Amniotic stem cell (primary cell): ENCODE data around the gene GALNT10.

ENCODE experiments used
- DNase-seq: peaks from one replicate; lab custom pipeline; 2025; lab: John Stamatoyannopoulos, UW

Gene GALNT10

GRCh38 chr5:154380263-154380662, 189.7 kb downstream of the GALNT10 start:
- no peak for DNase-seq

- no peak for DNase-seq
Observed at GRCh38 chr5:154384480-154385235, 194.1 kb downstream of the GALNT10 start.

- DNase-seq, result no peak
Observed at GRCh38 chr5:154385236-154385512, 194.6 kb downstream of the GALNT10 start.

GRCh38 chr5:154386952-154387629, 196.6 kb downstream of the GALNT10 start:
- DNase-seq, result no peak

- DNase-seq, result no peak
Observed at GRCh38 chr5:154388842-154389241, 198.3 kb downstream of the GALNT10 start.

GRCh38 chr5:154390096-154390495, 199.6 kb downstream of the GALNT10 start:
- no peak for DNase-seq

GRCh38 chr5:154390746-154391359, 200.3 kb downstream of the GALNT10 start:
- DNase-seq, result no peak

- DNase-seq, result no peak
Observed at GRCh38 chr5:154391788-154392187, 201.3 kb downstream of the GALNT10 start.

GRCh38 chr5:154393850-154394249, 203.3 kb downstream of the GALNT10 start:
- no peak for DNase-seq

- DNase-seq, result no peak
Observed at GRCh38 chr5:154394307-154394706, 203.8 kb downstream of the GALNT10 start.

GRCh38 chr5:154395407-154396106, 205.0 kb downstream of the GALNT10 start:
- DNase-seq, result no peak

- no peak for DNase-seq
Observed at GRCh38 chr5:154396128-154396527, 205.6 kb downstream of the GALNT10 start.

- DNase-seq, result no peak
Observed at GRCh38 chr5:154397652-154398406, 207.3 kb downstream of the GALNT10 start.

GRCh38 chr5:154400678-154401077, 210.1 kb downstream of the GALNT10 start:
- no peak for DNase-seq

- DNase-seq, result no peak
Observed at GRCh38 chr5:154401355-154401754, 210.8 kb downstream of the GALNT10 start.

GRCh38 chr5:154401931-154402330, 211.4 kb downstream of the GALNT10 start:
- no peak for DNase-seq

- DNase-seq, result no peak
Observed at GRCh38 chr5:154402611-154403010, 212.1 kb downstream of the GALNT10 start.

GRCh38 chr5:154403234-154403633, 212.7 kb downstream of the GALNT10 start:
- no peak for DNase-seq

- DNase-seq, result no peak
Observed at GRCh38 chr5:154403776-154404387, 213.3 kb downstream of the GALNT10 start.

GRCh38 chr5:154405078-154405792, 214.7 kb downstream of the GALNT10 start:
- DNase-seq, result peak; percentile 62

- DNase-seq, result no peak
Observed at GRCh38 chr5:154406231-154406630, 215.7 kb downstream of the GALNT10 start.
